Activated B cell treated with CpG ODN at 0.5 μM for 24 hours (primary cell): ENCODE data around the gene CELF4. TPM values are rescaled to one million over a fixed set of nuclear protein-coding genes. Genes with fewer than 3 reads are reported as not detected.

Experiments
- ATAC-seq: fragments of 200-7000 bp; cut with Tn5 transposase; one replicate; pipeline ENCODE4 v1.10.0; 2021; ENCODE audit warnings: low read depth, mild to moderate bottlenecking, moderate library complexity
- CTCF ChIA-PET: fragments of 350-600 bp; sonication (Branson Sonifier 250); formaldehyde crosslinking; loops from one replicate; lab custom pipeline; 2021; ENCODE audit warnings: antibody characterized with exemption; lab: Charles Lee
- POLR2A ChIA-PET: fragments of 350-600 bp; sonication (Branson Sonifier 250); formaldehyde crosslinking; loops from one replicate; lab custom pipeline; 2021; ENCODE audit warnings: antibody characterized with exemption; lab: Charles Lee
- DNase-seq: peaks from one replicate; pipeline ENCODE4 v3.0.0; 2022
- H3K27ac Mint-ChIP-seq: one replicate; pipeline ENCODE4 v1.8.0; 2020; ENCODE audit warnings: mixed read lengths
- H3K27me3 Mint-ChIP-seq: one replicate; pipeline ENCODE4 v1.8.0; 2021; ENCODE audit warnings: mixed read lengths
- H3K36me3 Mint-ChIP-seq: one replicate; pipeline ENCODE4 v1.8.0; 2021; ENCODE audit warnings: low read depth, mixed read lengths
- H3K4me1 Mint-ChIP-seq: one replicate; pipeline ENCODE4 v1.8.0; 2021; ENCODE audit warnings: mixed read lengths
- H3K4me3 Mint-ChIP-seq: one replicate; pipeline ENCODE4 v1.8.0; 2020; ENCODE audit warnings: mild to moderate bottlenecking, mixed read lengths
- H3K9me3 Mint-ChIP-seq: one replicate; pipeline ENCODE4 v1.8.0; 2020; ENCODE audit warnings: mixed read lengths
- intact Hi-C: fragments of 100-400 bp; cut with micrococcal nuclease; formaldehyde crosslinking; loops from one replicate; pipeline ENCODE4 v1.15.1; 2024
- total RNA-seq: library from RNA; stranded (reverse); gene quantifications from 2 replicates; pipeline ENCODE4 v1.2.3, GENCODE V29; 2022
- TF ChIP-seq, protein P1 (sequence below): fragments of 200-600 bp; IDR thresholded peaks from one replicate; pipeline ENCODE4 v1.8.0; 2022; ENCODE audit warnings: antibody characterized with exemption, mild to moderate bottlenecking

CELF4 gene
- total RNA-seq, 1 donor from 2014 or later = not detected

DNA sequence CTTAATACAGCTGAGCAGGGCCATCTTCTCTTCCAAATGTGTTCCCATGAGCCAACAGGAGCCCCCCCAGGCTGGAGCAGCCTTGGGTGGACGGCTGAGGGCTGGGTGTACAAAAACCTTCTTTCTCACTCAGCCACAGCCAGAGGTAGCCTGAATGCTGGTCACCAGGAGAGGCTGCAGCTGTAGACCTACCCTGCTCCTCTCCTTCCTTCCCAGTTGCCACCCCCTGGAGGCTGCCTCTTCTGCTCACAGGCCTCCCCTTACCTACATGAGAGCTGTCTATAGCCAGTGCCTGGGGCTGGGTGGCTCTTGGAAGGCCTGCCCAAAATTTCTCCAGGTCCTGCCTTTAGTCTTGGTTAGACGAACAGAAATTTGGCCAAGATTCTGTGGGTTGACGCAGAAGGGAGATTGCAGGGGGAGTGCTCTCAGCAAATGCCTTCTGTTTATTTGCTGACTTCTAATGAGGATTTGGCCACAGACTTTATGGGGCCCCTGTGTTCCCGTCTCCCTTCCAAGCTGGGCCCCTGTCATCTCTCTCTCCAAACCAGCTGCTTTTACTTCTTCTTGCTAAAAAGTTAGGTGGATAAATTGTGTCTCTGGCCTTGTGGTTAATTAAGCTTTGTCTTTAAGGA, 18.3 kb downstream of the CELF4 start:
- Mint-ChIP-seq H3K36me3 (no peaks in the 10 kb centered on the region), H3K27ac (no peak overlapping the region), H3K9me3 (no peaks in the 10 kb centered on the region), H3K4me3 (no peak overlapping the region), H3K27me3 (peaks cover 3% of the 10 kb centered on the region), H3K4me1 (no peaks in the 10 kb centered on the region)
- CTCF ChIA-PET = no interaction called here
- POLR2A ChIA-PET = no interaction called here
- intact Hi-C loops = no loop called here
- DNase-seq (no peak), ATAC-seq (no peak)
- TF ChIP-seq, protein P1, sequence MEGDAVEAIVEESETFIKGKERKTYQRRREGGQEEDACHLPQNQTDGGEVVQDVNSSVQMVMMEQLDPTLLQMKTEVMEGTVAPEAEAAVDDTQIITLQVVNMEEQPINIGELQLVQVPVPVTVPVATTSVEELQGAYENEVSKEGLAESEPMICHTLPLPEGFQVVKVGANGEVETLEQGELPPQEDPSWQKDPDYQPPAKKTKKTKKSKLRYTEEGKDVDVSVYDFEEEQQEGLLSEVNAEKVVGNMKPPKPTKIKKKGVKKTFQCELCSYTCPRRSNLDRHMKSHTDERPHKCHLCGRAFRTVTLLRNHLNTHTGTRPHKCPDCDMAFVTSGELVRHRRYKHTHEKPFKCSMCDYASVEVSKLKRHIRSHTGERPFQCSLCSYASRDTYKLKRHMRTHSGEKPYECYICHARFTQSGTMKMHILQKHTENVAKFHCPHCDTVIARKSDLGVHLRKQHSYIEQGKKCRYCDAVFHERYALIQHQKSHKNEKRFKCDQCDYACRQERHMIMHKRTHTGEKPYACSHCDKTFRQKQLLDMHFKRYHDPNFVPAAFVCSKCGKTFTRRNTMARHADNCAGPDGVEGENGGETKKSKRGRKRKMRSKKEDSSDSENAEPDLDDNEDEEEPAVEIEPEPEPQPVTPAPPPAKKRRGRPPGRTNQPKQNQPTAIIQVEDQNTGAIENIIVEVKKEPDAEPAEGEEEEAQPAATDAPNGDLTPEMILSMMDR = no peak

DNA sequence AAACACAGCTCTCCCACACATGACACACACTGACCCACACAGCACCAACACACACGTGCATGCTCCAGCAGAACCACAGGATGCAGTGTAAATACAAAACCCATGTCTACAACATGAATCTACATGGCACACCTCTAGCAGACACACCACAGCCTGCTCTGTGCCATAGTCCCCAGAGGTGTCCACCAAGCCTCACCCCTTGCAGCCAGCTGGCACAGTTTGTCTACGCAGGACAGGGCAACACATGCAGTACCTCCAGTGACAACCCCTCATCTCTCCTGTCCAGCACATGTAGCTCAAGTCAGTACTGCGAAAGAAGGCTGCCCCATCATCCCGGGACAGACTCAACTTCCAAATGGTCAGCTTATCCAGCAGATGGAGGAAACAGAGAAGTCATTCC, 18.9 kb downstream of the CELF4 start:
- Mint-ChIP-seq H3K27ac (no peak overlapping the region), H3K4me3 (no peak overlapping the region), H3K9me3 (no peaks in the 10 kb centered on the region), H3K27me3 (peaks cover 3% of the 10 kb centered on the region), H3K4me1 (no peaks in the 10 kb centered on the region), H3K36me3 (no peaks in the 10 kb centered on the region)
- DNase-seq (no peak), ATAC-seq (no peak)
- ChIA-PET CTCF (no interaction called here), POLR2A (no interaction called here)
- intact Hi-C loops = no loop called here
- TF ChIP-seq, protein P1 = no peak

DNA sequence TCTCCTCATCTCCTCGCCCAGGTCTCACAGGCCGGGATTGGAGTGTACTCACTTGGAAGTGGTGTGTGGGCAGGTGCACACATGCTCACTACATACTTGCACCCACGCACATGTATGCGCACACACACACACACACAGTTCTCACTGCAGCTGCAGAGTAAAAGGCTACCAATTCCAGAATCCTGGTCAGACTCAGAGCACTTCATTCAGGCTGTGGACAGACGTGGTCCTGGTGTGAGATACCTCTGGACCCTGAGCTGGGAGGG, 19.4 kb downstream of the CELF4 start:
- TF ChIP-seq, protein P1 = no peak
- no peak overlapping the region for H3K27ac Mint-ChIP-seq
- no peak overlapping the region for H3K4me3 Mint-ChIP-seq
- POLR2A ChIA-PET = no interaction called here
- intact Hi-C loops = no loop called here
- no peaks in the 10 kb centered on the region for H3K9me3 Mint-ChIP-seq
- CTCF ChIA-PET = no interaction called here
- H3K4me1 Mint-ChIP-seq = no peaks in the 10 kb centered on the region
- DNase-seq (no peak), ATAC-seq (no peak)
- H3K36me3 Mint-ChIP-seq = no peaks in the 10 kb centered on the region
- H3K27me3 Mint-ChIP-seq = peaks cover 5% of the 10 kb centered on the region

DNA sequence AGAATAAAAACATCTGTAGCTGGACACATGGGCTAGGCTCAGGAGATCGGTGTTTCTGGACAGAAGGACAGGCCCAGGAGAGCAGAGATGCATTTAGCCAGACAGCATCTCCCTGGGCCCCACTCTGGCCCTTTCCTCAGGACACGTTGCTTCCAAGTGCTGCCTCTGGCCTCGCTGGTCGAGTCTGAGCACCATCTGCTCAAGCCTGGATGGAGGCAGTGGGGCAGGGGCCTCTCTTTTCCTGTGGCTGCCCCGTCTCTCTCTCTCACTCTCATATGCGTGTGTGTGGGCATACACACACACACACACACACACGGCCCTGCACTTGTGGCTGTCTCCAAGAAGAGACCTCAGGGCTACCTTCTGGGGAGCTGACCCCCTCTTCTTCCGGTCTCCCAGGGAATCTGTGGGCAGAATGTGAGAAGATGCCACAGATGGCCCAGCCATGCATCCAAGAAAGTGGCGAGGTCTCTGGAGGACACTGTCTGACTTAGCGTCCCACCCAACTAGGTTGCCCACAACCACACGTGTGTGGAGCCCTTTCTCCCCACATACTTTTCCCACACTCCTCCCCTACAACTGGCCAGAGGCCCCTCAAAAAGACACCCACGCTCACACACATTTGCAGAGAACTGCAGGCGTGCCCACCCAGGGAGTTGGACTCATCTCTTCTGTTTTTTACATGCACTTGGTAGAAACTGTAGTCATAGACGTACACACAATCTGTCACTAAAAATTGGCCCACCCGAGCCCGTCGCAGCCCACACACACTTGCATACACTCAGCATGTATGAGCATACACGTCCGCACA, 19.9 kb downstream of the CELF4 start:
- H3K36me3 Mint-ChIP-seq = no peaks in the 10 kb centered on the region
- intact Hi-C loops = no loop called here
- ATAC-seq (no peak), DNase-seq (no peak)
- H3K27me3 Mint-ChIP-seq = peaks cover 9% of the 10 kb centered on the region
- TF ChIP-seq, protein P1 = no peak
- ChIA-PET POLR2A (no interaction called here), CTCF (no interaction called here)
- H3K27ac Mint-ChIP-seq = no peak overlapping the region
- no peak overlapping the region for H3K4me3 Mint-ChIP-seq
- no peaks in the 10 kb centered on the region for H3K9me3 Mint-ChIP-seq
- H3K4me1 Mint-ChIP-seq = no peaks in the 10 kb centered on the region

DNA sequence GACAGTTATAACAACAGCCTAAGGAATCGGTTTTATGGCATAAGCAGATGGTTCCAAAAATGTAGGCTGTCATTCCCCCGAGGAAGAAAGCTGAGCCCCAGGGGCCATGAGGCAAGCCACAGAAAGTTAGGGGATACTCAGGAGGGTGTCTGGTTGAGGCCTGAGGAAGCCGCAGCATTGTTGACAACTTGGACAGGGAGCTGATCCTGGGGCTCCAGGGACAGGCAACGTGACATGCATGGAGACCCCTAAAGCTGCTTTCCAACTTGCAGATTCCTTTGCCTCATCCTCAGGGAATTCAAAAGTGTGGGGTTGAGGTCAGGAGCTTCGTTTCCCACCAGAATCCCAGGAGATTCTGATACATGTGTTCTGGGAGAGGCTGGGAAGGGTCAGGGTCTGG, 20.9 kb downstream of the CELF4 start:
- Mint-ChIP-seq H3K4me1 (no peaks in the 10 kb centered on the region), H3K36me3 (no peaks in the 10 kb centered on the region), H3K4me3 (no peak overlapping the region), H3K27ac (no peak overlapping the region), H3K9me3 (no peaks in the 10 kb centered on the region), H3K27me3 (peaks cover 14% of the 10 kb centered on the region)
- no peak for DNase-seq
- intact Hi-C loops = no loop called here
- ChIA-PET POLR2A (no interaction called here), CTCF (no interaction called here)
- TF ChIP-seq, protein P1 = no peak
- ATAC-seq = no peak
